Stimulated activated CD4-positive, alpha-beta T cell treated with anti-CD3 and anti-CD28 coated beads, TNF-alpha, amount 100 ng/mL, for 1 hour (primary cell): ENCODE data around the gene SLC2A6.
A peak's percentile ranks its signal among the peaks of the same experiment; 100 is the strongest.

Experiments
- DNase-seq, 3 donors: peaks; one replicate each; pipeline ENCODE4 v3.0.0-alpha.2; 2020; ENCODE audit warnings: low read depth in 3 of 3, low spot score in 1 of 3

SLC2A6 gene, protein sequence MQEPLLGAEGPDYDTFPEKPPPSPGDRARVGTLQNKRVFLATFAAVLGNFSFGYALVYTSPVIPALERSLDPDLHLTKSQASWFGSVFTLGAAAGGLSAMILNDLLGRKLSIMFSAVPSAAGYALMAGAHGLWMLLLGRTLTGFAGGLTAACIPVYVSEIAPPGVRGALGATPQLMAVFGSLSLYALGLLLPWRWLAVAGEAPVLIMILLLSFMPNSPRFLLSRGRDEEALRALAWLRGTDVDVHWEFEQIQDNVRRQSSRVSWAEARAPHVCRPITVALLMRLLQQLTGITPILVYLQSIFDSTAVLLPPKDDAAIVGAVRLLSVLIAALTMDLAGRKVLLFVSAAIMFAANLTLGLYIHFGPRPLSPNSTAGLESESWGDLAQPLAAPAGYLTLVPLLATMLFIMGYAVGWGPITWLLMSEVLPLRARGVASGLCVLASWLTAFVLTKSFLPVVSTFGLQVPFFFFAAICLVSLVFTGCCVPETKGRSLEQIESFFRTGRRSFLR

DNA sequence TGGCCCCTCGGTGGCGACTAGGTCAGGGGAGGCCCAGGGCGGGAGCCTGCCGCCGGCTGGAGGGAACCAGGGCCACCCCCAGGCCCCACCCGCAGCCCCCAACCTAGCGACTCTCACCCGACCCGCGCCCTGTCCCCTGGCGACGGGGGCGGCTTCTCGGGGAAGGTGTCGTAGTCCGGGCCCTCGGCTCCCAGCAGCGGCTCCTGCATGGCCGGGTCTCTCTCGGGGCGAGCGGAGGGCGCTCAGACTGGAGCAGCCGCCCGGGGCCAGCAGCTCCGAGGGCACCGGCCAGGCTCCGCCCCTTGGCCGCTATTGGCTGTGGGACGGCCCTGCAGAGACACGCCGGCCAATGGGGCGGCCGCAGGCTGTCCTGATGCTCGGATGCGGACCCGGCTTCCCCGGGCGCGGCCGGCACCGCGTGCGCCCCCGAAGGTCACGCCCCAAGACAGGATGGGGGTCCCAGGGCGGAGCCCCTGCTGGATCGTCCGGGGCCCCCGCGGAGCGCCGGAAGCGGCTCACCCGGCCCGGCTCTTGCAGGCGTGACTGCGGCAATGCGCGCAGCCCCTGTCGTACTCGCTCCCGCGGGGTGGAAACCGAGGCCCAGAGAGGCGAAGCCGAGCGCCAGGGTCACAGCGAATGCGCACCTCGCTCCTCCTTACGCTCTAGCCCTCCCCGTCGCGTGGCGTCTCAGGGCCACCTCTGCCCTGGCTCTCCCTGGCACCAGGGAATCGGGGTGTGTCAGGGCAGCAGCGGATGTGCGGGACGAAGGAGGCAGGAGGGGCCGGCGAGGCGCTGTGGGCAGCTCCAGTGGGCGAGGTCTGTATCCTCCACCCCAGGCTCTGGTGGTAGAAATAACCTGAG is at the start of gene SLC2A6:
Gene SLC2A6, minus strand, starts transcription at position 249 of the 861 bp plus-strand sequence. Its CDS starts 40 bp downstream, at position 209.
- peak; percentile 54 to 66 (median 54) for DNase-seq

DNA sequence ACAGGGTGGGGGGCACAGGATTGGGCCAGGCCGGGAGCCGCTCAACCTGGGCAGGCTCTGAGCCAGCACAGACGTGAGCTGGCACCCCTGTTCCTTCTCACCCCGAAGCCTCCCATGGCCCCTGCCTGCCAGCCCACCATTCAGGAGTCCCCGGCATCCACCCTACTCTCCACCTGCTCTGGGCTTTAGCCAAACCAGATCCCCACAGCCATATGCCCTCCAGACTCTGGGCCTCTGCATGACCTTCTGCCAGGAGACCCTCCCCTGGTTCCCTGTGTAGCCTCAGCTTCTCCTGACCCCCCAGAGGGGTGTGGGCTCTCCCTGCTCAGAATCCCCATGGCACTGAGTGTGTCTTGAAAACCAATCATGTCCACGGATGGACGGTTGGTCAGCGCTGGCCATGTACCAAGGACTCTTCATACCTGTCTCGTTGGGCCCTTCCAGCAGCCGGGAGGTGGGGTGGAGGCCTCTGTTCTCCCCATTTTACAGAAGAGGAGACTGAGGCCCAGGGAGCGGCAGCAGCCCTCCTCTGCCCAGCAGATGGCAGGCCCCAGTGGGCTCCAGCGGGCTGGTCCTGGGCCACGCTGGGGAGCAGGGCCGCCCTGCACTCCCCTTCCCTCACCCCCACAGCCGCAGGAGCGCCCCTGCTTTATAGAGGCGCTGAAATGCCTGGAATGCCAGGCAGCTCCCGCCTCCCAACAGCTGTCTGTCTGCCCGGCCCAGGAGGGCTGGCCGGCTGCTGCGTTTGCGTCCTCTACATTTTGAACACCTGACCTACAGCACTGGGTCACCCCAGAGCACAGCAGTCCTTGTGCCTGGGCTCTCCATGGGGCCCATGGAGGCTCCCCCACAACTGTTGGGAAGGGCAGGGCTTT is 49.3 kb upstream of the SLC2A6 start:
- DNase-seq: no peak

DNA sequence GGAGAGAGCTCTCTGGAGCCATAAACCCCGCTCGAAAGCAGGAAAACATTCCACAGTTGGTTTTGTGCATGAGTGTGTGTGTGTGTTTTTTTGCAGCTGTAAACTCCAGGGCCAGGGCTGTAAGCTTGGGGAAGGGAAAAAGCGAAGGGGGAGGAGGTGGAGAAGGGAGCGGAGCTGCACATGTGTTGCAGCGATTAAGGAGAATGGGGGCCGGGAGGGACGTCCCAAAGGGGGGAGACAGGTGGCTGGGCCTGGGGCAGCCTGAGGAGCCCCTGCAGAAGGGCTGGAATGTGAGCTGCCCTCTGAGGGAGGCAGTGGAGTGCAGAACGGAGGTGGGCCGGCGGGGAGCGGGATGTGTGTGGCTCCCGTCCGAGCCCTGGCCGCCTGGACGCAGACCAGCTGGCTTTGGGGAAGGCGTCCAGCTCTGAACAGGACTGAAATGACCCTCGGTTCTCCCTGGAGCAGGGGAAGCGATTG is 48.6 kb upstream of the SLC2A6 start:
- no peak for DNase-seq

DNA sequence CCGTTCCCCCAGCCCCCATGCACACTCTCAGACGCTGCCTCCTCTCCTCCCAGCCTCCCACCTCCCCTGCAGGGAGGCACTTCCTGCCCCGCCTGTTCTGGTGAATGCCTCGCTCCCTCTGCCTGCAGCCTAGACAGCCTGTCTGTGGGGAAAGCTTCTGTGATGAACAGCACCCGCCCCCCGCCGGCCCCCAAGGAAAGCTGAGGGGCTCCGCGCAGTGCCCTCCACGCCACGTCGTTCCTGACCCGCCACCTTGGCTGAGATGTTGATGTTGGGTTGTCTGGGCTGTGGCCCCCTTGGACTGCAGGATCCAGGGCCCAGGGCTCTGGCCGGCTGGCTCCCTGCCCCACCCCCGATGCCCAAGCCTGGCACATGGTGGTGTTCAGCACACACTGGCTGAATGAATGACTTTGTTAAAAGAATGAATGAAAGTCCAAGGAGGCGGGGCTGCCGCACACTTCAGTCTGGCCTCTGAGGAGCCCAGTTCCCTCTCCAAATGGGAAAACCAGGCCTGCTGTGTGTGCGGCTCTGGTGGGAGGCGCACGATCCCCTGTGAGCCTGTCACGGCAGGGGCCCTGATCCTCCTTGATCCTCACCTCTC is 47.9 kb upstream of the SLC2A6 start:
- no peak for DNase-seq

DNA sequence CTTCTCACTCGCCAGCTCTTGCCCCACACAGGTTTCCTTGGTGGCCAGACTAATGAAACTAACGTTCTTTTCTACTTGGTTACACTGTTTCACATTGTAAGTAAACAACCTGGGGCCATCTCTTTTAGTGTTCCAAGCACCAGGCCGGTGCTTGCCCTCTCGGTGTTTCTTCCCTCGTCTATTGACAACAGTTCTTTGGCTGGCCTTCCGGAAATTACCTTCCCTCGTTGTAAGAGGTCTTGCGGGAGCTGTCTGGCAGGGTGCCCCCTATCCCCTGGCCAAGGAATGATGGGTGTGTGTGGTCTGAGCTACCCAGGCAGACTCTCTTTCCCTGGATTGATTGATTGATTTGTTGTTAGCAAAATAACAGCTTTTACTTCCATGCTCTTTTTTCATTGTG is 46.8 kb upstream of the SLC2A6 start:
- DNase-seq: no peak

DNA sequence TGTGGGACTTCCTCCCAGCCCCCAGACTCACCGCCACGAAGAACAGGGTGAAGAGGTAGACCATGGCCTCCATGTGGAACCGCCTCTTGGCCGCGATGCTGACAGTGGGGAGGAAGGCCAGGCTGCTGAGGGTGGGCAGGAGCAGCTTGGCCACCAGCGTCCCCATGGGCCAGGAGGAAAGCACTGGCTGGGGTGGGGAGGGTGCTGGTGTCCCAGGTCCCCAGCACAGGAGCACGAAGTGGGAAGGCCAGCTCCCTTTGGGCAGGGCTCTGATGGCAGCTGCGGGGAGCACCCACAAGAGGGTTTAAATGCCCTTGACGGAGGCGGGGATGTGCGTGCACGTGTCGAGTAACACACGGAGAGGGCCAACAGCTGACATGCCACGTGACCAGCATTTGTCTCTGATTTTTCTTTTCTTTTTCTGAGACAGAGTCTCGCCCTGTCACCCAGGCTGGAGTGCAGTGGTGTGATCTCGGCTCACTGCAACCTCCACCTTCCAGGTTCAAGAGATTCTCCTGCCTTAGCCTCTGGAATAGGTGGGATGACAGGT is 45.9 kb upstream of the SLC2A6 start, which contains the start of gene MYMK:
Gene MYMK, minus strand, starts transcription at position 281 of the 550 bp plus-strand sequence. Its CDS starts 115 bp downstream, at position 166.
- DNase-seq: no peak

DNA sequence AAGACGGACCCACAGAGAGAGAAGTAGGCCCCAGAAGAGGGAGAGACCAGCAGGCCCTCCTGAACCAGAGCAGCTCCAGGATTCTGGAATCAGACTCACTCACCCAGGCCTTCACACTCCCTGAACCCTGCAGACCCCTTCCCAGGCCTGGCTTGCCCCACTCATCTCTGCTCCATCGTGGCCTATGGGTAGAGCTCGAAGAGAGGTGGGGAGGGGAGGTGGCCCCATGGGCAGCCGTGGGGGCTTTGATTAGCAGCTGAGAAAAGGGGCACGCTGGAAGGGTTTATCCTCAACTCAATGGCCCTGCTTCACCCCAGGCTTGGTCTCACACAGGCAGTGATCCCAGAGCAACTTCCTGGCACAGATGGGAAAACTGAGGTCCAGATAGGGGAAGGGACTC is 45.2 kb upstream of the SLC2A6 start:
- DNase-seq: no peak

DNA sequence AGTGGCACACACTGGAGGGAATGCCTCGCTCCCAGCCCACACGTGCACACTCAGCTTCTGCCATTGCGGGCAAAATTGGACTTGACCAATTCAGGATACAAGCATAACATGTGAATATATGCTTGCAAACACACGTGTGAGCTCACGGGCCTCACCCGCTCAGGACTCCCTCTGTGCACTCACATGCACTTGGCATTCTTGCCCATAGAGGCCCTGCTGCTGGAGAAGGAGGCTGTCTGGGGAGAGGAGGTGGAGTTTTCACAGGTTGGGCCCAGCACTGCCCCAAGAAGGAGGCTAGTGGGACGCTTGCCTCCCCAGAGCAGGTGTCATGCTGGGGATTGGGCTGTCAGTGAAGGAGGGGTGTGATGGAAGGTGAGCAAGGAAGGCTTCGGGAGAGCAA is 44.2 kb upstream of the SLC2A6 start:
- no peak for DNase-seq

DNA sequence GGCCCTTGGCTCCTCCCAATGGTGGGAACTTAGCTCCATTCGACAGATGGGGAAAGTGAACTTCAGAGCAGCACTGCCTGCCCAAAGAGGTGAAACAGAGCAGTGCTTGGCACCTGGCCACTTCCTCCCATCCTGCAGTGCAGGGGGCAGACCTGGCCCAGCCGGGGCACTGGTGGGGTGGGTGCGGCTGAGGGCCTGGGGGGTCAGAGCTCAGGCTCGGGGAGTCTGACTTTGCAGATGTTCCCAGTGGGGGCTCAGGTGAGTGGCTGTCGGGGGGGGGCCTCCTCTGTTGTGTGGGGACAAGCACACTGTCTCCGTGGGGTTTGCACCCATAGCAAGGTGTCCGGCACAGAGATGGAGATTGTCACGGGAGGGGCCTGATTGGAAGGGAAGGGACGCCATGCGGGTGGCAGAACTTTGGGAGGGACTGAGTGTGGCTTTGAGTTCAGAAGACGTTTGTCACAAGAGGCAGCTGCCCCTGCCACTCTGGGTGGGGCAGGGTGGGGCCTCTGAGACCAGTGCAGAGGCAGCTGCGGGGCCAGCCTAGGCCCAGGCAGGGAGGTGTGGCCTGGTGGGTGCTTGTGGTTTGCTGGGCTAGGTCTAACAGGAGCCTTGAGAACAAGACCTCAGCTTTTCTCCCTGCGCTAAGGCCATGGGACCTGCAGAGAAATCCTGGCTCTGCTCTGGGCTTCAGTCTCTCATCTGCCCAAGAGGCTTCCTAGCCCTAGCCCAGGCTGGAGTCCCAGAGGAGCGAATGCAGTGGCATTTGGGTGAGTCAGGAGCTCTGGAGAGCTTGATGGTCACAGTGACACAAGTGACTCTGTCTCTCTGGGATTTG is 43.4 kb upstream of the SLC2A6 start:
- no peak for DNase-seq

DNA sequence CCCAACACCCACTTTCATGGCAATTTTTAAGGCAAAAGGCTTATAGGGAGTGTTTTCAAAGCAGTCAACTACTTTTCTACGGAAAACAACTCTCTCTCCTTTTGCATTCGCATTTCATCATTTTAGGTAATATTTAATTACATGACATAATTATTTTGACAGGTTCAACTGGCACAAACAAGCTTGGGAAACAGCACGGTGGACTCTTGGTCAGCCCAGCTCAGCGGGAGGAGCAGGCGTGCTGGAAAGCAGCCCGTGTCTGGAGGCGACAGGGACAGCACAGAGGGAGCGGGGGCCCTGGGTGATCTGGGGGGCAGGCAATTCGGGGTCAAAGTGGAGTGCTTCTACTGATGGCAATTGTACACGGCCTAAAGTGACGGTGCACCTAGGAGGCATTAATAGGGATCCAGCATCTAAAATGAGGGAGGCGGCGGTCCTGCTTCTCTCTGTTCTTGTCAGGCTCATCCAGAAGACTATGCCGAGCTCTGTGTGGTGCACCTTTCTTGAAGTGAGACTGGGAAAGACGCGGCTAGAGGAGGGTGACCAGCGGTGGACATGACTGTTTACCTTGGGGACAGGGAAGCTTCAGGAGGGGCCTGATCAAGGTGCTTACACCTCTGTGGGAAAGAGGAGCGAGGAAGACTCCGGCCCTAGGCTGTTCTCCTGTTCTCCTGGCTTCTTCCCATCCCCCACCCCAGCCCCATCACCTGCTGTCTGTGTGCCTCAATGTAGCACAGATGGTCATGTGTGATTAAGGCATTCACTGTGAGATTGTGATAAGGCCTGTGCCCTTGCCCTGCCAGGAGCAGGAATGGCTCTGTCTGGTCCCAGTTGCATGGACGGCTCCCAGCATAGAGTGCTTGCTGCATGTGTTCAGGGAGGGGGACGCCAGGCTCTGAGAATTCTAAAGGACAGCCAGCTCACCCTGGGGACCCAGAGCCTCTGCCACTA is 42.5 kb upstream of the SLC2A6 start:
- no peak for DNase-seq

DNA sequence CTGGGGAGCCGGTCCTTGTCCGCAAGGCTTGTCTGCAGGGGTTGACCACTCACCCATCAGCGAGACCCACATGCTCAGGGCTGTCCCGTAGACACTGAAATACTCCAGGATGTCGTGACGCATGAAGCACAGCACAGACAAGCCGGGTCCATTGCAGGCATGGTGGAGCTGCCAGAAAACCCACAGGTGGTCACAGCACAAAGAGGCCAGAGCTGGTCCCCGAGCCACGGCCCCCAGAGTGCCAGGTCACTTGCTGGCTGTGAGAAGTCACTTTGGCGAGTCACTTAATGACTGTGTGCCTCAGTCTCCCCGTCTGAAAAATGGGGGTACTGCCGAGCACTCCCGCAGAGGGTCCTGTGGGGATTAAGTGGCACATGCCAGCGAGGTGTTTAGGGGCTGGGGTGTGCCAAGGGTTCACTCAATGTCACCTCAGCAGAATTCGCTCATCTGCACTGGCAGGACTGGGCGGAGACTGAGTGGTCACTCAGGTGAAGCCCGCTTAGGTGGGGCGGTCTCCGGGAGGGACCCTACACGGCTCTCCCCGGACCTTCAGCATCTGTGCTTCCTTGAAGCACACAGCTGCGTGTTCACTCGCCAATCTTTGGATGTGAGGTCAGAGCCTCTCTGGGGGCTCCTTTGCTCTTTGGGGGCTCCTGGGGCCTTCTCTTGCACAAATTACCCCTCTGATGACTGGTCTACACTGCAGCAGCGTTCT is 41.4 kb upstream of the SLC2A6 start:
- DNase-seq: no peak

DNA sequence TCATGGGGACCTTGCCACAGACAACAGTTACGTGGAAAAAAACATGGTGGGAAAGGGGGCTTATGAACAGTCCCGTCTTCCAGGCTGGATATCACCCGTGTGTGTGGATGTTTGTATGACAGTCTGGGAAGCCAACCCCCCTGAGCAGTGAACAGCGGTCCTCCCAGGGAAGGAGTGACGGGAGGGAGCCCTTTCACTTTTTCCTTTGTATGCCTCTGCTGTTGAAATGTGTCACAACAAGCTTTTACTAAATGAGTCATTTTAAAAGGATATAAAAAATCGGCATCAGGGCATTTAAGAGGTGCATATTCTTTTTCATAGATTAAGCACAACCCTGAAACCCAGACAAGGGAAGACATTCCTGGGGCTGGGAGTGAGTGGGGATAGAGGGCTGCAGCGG is 40.8 kb upstream of the SLC2A6 start:
- no peak for DNase-seq

DNA sequence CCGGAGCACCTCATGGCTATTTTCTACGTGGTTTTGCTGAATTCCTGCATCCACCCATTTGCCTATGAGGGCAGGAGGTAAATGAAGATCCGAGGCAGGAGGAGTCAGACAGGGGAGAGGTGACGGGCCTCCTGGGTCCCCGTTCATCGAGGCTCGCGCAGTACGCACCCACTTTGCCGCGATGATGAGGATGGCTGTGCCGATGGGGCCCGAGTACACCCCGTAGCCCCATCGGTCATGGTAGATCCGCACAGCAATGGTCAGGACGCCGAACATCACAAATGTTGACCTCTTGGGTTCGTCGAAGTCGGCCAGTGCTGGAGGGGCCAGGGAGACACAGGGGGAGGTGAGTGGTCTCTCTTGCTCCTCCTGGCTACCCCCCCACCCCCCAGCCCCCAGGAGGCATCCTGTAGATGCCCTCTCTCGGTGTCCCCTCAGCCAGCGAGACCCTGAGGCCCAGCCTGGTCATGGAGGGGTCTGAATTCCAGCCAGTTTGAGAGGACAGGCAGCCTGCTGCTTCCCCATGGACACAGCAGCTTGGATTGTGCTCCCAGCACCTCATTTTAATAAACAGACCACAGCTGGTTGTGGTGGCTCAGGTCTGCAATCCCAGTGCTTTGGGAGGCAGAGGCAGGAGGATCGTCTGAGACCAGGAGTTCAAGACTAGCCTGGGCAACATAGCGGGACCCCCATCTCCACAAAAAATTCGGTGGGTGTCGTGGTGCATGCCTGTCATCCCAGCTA is 40.0 kb upstream of the SLC2A6 start:
- DNase-seq: no peak

DNA sequence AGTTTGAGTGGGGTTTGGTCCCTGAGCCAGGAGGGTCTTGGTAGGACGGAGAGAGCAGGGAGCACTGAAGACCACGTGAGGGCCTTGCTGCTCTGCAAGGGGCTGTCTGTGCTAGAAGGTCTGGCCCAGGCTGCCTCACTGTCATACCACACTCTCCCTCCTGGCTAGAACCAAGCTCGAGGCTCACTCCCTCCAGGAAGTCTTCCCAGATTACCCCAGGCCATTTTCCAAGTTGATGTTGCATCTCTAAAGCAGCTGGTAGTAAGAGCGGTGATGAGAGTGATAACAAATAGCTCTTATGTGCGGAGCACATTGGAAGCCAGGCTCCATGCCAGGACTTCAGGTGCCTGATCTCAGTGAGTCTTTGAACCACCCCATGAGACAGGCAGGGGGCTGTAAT is 39.3 kb upstream of the SLC2A6 start:
- no peak for DNase-seq

DNA sequence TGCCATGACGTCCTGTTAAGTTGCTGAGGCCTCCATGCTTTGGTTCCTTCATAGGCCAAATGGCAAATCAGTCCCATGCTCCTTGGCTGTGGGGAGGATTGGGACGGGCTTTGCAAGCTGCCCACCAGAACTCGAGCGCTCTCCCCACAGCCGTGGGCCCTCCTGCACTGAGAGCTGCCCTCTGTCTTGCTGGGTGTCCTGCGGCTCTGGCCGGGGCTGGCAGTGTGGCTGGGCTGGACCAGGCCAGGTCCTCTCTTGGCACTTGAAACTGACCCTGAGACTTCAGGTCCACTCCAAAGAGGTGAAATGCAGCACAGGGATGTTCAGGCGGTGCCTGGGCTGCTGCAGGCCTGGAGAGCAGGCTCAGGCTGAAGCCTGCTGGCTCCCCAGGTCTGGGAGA is 38.8 kb upstream of the SLC2A6 start:
- no peak for DNase-seq

DNA sequence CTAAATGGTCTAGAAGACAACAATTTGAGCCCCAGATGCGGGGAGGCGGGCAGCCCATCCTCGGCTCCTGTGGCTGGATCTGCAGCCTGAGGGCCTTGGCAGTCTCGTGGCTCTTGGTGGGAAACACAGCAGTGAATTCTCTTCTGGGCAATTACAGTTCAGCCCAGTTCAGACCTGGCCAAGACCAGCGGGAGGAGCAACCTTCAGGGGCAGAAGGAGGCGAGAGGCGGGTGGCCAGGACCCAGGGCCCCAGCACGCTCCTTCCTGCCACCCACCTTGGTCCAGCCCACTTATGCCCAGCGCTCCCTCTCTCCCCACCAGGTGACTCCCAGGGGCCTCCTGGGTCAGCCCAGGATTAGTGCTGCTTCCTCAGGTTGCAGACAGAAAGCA is 38.1 kb upstream of the SLC2A6 start:
- DNase-seq: no peak
